GM12874 (cell line): ENCODE data around the gene CEACAM1.

Experiments used
- TF ChIP-seq, protein P1 (sequence below): IDR thresholded peaks from 2 replicates; pipeline ENCODE4 v1.5.1; 2011; ENCODE audit warnings: low read depth, mild to moderate bottlenecking, control low read depth, low read length, moderate library complexity; ENCODE audit not compliant: insufficient read depth

Gene CEACAM1

GRCh38 chr19:42528354-42529247 lies at the start of gene CEACAM1:
CEACAM1 (minus strand) TSS chr19:42528481; CDS start chr19:42528374, 107 bp downstream.
- TF ChIP-seq, protein P1, sequence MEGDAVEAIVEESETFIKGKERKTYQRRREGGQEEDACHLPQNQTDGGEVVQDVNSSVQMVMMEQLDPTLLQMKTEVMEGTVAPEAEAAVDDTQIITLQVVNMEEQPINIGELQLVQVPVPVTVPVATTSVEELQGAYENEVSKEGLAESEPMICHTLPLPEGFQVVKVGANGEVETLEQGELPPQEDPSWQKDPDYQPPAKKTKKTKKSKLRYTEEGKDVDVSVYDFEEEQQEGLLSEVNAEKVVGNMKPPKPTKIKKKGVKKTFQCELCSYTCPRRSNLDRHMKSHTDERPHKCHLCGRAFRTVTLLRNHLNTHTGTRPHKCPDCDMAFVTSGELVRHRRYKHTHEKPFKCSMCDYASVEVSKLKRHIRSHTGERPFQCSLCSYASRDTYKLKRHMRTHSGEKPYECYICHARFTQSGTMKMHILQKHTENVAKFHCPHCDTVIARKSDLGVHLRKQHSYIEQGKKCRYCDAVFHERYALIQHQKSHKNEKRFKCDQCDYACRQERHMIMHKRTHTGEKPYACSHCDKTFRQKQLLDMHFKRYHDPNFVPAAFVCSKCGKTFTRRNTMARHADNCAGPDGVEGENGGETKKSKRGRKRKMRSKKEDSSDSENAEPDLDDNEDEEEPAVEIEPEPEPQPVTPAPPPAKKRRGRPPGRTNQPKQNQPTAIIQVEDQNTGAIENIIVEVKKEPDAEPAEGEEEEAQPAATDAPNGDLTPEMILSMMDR: no peak

DNA sequence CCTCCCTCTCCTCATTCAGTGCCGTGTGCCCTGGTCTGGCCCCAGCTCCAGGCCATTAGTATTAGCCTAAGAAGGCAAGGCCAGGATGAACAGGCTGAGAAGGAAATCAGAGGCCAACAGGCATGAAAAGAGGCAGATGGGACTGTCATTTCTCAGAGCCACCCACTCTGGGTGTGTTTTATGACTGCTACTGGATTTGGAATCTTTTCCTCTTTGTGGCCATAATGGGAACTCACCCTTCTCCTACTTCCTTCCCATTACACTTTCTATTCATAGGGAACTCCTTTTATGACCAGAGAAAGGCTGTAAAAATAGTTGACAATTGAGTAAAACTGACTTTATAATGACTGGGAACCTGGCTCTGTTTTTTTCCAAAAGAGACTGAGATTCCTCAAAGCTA lies 48.7 kb upstream of the CEACAM1 start:
- TF ChIP-seq, protein P1: no peak

- TF ChIP-seq, protein P1: no peak
Observed at GRCh38 chr19:42576241-42576640, 48.0 kb upstream of the CEACAM1 start.

- TF ChIP-seq, protein P1: no peak
Observed at GRCh38 chr19:42573642-42574041, 45.4 kb upstream of the CEACAM1 start.

DNA sequence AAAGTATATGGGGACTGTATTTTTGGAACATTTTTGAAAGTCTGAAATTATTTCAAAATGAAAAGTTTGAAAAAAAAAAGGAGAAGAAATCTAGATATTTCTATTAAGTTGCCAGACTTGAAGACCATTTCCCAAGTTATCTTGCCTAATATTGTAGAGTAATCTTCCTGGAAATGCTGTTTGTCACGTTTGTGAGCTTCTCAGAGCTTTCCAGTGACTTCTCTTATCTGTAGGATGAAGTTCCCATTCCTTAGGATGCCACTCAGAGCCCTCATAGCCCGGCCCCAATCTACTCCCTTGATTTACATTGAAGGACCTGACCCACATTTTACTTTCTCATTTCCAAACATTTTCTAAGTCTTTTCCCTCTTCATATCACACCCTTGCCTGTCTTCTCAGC lies 42.8 kb upstream of the CEACAM1 start:
- TF ChIP-seq, protein P1: no peak

DNA sequence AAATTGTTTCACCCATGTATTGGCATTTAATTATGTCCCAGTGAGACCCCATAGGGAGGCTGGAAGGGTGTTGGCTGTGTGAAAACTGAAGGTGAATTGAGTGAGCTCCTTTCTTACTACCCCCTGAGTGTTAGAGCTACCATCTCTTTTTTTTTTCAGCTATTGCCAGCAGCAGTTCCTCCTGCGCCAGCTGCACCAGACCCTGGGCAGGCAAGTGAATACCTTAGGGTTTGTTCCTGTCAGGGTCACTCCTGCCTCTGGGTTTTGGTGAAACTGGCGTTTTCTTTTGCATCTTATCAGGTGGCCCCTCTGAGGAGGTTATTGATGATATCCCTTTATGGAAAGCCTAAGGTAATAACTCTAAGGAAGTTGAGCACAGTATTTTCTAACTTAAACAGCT lies 40.9 kb upstream of the CEACAM1 start:
- TF ChIP-seq, protein P1: no peak

GRCh38 chr19:42568006-42568405 lies 39.7 kb upstream of the CEACAM1 start:
- TF ChIP-seq, protein P1: no peak
